ENCODE results near the gene UBE2G2.

- TF ChIP-seq CTCF (conservative IDR thresholded peaks at IDR 0.05; ENCODE audit: low read depth, low read length) (no peak), CHD1 (IDR thresholded peaks at IDR 0.05; ENCODE audit: low read depth, low read length) (no peak), POLR2A (IDR thresholded peaks at IDR 0.05; ENCODE audit: low read depth, low read length) (no peak)
These were observed 19.2 kb upstream of the UBE2G2 start for GRCh38 chr21:44820851-44821250.
